HG03342 (cell line): ENCODE measurements around the gene SIX3.

ENCODE experiments used
- ATAC-seq: cut with Tn5 transposase; IDR thresholded peaks from one replicate; pipeline ENCODE4 v1.9.1; 2021; ENCODE audit warnings: mild to moderate bottlenecking, moderate library complexity; ENCODE audit not compliant: unreplicated experiment

The SIX3 gene

DNA sequence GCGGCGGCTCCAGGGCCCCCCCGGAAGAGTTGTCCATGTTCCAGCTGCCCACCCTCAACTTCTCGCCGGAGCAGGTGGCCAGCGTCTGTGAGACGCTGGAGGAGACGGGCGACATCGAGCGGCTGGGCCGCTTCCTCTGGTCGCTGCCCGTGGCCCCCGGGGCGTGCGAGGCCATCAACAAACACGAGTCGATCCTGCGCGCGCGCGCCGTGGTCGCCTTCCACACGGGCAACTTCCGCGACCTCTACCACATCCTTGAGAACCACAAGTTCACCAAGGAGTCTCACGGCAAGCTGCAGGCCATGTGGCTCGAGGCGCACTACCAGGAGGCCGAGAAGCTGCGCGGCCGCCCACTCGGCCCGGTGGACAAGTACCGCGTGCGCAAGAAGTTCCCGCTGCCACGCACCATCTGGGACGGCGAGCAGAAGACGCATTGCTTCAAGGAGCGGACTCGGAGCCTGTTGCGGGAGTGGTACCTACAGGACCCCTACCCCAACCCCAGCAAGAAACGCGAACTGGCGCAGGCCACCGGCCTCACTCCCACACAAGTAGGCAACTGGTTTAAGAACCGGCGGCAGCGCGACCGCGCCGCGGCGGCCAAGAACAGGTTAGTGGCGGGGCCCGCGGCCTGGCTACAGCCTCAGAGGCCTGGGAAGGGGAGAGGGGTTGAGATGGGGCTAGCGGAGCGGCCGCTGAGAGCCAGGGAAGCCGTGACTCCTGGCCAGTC lies 965 bp downstream of the SIX3 start:
- ATAC-seq: no peak

DNA sequence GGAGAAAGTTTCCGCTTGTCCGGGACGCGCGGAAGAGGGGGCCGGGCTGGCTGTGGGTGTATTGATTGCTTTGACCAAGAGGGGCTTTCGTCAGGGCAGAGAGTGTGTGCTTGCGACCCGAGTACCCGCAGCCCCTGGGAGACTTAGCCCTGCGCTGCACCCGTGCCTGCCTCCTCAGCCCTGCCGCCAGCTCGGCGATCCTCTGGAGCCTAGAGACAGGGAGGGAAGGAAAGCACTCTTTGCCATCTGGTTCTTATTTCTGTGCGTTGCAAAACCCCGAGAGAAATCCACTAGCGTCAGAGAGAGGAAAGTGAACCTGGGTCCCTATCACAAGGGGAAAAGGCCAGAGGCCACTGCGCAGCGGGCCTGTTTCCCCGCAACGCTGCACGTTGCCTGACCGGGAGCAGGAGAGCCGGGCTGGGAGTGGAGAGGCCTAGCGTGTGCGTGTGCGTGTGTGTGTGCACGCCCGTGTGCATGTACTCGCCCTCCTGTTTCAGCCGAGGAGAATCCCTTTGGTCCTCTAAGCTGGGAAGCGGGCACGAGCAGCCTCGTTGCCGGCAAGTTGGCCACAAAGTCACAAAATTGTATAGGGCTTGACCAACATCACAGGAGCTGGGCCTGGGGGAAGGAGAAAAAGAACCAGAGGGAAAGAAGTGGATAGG lies 1.7 kb downstream of the SIX3 start:
- ATAC-seq: no peak

DNA sequence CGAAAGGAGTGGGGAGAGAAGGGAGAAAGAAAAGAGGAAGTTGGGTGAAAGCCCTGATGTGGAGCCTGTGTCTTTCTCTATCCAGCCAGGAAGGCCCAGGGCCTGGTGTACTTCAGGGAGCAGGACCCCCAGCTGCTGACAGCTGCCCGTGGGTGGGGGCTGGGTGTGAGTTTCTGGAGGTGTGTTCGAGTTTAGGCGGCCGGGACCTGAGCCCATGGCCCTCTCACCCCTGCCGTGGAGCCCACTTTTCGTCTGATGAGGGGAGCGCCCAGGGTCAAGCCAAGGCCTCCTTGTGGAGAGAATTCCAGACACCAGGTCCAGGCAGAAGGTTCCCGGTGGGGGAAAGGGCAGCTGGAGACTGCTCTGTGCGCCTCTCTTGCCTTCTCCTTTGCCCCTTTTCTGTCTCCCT lies 2.2 kb downstream of the SIX3 start:
- ATAC-seq: no peak

DNA sequence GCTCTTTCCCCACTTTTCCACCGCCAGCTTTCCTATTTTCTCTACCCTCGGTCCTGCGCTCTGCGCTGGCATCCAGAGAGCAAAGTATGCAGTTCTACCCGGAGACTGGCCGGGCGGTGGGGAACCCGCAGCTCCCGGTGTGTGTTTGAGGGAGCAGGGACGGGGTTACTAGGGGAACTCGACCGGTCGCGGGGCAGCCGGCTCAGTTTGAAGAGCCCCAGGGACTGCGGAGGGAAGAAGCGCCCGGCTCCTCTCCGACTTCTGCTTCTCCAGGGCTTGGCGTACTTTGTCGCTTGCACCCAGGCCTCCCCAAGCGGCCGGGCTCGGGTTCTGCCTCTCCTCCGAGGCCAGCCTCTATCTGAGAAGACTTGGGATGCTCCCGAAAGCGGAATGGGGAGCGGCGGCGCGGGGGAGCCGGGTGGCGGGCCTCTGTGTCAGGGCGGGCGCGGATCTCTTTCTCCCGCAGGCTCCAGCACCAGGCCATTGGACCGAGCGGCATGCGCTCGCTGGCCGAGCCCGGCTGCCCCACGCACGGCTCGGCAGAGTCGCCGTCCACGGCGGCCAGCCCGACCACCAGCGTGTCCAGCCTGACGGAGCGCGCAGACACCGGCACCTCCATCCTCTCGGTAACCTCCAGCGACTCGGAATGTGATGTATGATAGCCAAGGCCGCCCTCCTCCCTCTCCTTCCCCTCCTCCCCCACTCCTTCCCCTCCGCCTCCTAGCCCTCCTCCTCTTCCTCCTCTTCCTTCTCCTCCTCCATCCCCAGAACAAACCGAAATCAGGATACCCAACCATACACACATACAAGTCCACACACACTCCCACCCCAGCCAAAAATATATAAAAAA lies 2.8 kb downstream of the SIX3 start:
- ATAC-seq: no peak

DNA sequence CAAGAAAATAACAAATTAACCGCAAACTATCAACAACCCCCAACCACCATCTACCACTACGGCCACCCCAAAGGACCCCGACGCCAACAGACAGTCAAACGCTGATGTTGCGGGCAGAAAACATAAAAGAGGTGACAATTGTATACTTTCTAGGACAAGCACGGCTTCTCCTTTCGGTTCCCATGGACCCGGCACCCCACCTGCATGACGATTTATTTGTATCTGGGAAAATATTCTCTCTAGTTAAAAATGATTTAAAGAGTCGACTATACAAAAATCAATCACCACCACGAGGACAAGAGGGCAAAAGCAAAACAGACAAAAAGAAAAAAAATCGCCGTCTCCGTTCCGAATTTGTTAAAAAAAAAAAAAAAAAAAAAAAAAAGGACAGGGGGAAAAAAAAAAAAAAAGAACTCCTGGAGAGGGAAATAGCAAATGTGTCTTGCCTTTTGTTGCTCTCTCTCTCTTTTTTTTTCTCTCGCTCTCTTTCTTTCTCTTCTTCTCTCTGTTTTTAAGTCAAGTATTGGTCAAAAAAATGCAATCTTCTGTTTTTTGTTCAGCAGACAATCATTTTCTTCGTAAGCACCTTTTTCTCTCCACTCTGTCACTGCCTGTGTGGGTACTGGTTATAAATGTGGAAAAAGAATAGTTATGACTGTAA lies 3.6 kb downstream of the SIX3 start:
- no peak for ATAC-seq

DNA sequence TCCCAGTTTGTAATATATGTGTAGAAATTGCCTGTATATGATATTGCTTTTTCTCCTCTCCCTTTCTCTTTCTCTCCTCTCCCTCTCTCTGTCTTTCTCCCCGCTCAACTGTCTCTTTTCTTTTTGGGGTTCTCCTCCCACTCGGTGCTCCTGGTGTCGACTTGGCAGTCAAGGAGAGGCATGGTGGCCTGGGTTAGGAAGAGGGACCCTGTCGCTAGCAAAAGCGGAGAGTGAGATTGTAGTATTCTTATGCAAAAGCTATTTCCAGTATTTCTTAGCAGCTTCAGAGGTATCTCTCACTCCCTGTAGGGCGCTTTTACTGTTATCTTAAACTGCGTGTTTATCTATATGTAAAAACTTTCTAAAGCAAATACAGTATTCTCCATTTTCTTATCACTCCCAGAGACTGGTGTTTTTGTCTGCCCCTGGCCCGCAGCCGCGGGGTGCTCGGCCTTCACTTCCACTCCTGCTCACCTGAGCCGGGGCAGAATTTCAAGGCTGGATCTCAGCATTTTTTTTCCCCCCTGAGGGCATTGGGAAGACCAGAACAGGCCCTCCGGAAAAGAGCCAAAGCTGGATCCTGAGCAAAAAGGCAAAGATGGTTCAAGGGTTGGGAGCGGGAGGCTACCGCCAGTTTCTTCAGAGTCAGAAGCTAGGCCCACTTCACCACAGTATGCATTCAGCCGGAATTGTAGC lies 4.3 kb downstream of the SIX3 start:
- ATAC-seq: no peak

DNA sequence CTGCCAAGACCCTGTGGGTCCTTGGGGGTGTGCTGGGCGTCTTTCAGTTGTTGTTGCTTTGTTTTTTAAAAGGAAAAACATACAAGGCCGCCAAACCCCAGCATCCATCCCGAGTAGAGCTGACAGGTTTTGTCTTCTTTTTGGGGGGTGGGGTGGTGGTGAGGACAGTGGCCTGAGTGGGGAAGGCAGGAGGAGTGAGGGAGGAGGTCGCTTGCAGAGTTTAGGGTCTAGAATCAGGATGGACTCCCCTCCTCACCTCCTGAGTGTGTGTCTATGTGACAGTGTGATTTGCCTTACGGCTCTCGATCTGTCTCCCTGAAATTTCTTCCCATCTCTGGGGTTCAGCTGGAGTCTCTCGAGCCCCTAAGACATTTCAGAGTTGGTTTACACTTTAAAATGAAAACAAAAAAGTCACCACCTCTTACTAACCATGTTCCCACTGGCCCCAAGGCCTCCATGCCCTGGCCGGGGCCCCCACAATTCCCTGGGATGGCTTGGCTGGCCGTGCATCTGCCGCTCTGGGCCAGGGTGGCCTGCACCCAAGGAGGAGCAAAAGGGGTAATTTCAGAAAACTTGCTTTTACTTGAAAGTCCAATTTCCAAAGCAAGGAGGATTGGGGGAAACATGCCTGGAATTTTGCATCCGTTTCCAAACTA lies 5.0 kb downstream of the SIX3 start:
- no peak for ATAC-seq

DNA sequence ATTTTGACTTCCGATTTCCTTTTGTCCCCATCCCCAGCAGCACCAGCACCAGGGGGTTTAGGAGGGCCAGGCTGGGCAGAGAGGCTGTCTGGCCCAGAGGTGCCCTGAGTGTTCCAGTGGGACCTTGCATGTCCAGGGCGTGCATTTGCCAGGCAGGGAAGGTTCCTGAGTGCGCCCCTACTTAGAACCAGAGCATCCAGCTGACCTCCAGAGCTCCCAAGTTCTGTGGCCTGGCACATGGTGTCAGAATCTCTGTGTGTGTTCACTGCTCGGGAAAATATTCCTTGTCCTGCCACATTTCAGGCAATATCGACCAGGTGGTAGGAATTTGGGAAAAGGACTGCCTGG lies 5.5 kb downstream of the SIX3 start:
- no peak for ATAC-seq

DNA sequence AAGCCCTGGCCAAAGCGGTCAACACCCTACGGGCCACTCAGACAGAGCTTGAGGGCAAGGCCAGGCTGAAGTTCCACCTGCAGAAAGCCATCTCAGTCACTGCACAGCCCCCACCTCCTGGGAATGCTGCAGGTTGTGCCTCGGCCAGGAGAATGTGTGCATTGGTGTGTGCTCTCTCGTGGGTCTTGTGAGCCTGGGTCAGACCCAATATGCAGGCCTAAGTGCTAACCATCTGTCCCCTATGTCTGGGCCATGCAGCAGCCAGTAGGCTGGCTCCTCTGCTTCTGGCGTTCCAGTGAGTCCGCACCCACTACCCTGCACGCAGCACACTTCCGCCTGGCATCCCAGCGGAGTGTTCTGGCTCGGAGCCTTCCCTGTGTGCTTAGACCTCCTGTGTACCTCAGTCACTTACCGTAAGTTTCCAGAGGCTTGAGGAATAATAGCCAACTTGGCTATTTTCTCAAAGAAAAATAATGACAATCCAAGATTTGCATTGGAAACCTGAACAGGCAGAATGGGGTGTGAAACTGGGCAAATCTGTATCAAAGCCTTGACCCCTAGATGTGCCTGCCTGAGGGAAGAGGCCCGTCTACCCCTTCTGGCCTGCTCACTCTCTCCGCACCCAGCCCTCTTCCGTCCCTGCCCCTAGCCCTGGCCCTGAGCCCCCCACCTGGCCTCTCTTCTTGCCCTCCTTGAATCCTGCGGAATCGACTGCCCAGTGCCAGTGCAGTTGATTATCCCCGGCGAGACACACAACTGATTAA lies 7.2 kb downstream of the SIX3 start:
- ATAC-seq: no peak

DNA sequence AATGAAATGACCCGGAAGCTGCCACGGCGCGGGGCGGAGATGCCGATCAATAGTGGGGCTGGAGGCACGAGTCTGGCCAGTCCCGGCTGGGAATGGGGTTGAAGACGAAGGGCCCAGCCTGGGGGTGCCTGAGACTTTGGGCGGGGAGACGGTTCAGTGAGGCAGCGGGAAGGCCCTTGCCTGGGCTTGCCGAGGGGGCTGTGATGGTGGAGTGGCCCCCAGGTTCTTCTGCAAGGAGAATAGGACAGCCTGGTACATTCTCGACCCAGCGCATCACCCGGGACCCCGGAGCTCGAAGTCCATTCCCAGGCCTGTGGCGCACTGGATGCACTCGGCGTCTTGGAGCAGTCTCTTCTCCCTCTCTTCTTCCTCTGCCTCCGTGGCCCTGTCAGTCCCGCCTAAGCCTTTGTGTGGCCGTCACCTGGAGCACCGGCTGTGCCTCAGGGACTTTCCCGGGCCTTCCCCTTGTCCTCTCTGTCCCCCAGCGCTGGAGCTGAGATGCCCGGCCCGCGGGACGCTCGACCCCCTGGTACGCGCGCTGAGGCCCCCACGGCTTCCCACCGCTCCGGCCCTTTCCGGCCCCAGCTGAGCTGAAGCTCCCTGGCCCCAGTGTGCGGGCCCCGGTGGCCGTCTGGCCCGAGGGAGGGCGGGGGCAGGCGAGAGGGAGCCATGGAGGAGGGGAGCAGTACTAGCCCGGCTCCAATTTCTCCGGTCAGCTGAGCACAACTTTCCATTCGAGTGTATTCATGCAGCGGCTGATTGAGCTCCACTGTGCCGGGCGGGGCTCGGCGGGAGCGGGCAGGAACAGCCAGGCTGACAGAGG lies 8.0 kb downstream of the SIX3 start:
- no peak for ATAC-seq

DNA sequence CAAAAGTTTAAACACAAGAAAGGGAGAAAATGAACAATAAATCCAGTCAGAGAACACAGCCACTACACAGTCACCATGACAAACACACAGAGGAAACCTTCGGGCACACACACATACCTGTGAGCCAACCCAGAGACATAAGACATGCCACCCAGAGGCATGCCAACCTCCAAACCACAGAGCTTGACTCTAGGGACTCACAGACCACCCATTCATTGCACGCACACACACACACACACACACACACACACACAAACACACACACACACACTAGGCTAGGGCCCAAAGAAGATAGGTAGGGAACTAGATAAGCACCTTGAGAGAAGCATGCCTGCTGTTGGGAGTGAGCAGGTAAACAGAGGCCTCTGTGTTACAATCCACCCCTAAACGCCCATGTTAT lies 9.1 kb downstream of the SIX3 start:
- ATAC-seq: no peak

DNA sequence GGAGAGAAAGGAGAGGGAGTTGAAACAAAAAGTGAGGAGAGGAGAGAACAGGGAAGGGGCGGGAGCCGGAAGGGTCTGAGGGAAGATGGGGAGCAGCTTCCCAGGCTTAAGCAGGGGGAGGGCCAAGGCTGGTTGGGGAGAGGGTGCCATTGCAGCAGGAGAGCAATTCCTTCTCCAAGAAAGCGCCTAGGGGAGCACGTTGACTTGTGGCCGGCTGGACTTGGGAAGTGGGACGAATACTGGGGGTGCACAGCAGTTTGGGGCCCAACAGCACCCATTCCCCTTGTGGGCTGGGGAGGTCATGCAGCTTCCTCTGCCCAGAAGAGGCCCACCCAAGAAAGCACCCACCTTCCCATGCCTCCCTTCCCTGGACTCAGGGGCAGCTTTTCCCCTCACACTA lies 9.6 kb downstream of the SIX3 start:
- ATAC-seq: no peak

DNA sequence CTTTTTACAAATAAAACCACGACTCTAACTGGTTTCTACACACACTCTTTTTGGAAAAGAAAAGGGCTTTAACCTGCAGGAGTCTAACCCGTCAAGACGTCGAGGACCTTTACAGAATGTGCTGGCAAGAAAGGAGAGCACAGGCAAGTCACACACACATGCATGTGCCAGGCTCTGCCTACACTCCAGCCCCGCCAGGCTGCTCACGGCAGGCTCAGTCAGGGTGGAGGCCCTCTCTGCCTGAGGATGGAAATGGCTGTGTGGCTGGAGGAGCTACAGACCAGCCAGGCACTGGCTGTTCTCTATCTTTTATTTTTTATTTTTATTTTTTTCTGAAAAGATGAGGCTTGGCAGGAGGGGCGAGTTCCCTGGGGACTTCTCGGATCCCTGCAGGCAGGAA lies 10.2 kb downstream of the SIX3 start:
- ATAC-seq: no peak

DNA sequence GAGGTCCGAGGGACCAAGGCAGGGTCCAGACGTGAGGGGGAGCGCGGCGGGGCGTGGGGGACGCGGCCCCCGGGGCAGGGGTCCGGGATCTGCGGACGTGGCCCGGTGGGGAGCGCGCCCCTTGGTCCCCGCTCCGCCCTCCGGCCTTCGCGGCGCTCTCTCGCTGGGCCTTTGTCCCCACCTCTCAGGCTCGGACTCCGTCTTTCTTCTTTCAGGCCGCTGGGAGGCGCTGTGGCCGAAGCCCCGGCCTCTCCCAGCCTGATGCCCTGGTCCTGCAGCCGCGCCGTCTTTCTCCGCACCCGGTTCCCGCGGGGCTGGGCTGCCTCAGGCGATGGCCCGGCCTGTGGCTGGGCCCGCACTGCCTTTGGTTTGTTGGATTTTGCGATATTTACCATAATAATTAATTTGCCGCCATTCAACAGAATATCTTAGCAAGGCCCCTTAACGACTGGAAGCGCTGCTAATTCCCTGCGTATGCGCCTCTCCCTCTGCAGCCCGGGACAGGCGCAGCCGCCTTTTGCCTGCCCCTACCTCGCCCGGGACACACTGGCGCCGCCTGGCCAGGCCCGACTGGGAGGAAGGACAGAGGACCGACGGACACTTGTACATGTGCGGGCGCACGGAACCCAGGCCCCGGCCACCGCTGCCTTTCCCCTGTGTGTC lies 10.8 kb downstream of the SIX3 start:
- peak; percentile 60 for ATAC-seq

DNA sequence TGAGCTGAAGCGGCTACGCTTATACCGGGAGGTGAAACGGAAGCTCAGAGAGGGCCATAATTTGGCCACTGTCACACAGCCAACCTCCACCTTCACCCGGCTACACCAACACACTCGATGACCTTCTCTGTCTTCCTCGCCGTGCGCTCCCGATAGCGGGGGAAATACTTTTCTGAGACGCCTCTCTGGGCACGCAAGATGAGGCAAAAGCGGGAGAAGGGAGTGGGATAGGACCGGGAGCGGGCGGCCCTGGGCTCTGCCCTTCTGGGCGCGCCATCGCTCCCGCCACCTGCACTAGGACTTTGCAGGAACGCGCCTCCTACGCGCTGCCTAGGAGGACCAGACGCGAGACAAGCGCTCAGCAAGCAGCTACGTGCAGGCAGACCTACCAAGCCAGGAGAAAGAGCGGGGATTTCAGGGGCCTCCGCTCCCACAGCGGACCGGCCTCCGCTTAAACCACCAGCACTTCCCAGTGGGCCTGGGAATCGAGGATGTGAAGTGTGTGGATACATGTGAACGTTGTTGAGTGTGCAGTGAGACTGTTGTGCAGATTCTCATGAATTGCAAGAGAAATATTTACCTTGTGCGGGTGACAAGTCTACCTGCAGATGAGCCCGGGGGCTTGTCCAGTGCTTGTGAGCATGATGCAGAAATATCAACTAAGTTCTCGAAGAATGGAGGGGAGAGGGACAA lies 11.4 kb downstream of the SIX3 start:
- ATAC-seq: no peak

DNA sequence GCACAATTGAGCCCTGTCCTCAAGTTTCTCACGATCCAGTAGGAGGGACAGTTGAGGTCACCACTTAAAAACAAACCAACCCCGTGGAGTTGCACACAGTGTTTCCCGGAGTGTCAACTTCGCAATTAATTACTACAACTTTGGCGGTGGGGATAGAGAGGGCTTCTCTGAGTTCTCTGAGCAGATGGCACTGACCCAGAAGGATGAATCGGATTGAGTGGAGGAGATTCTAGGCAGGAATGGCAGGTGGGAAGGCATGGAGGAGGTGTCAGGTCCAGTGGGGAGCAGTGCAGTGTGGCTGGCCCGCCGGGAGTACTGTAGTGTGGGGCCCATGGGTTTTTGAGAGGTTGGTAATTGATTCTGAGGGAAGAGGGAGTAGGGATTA lies 12.0 kb downstream of the SIX3 start:
- ATAC-seq: no peak

DNA sequence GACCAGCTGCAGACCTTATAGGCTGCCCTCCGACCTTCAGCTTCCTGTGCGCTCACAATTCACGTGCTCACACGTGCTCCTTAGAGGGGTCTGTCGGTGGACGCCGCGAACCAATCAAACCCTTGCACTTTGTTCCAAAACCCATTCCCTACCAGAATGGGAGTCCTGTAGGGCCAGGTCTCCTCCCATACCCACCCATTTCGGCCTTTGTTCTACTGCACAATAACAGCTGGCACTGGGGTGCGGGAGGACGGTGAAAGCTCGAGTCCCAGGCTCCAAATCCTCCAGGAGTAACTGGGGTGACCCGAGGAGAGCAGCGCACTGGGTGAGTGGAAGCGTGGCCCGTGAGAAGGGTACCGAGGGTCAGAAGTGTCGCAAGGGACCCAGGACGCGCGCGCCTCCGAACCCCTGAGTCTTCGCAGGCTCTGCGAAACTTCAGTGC lies 13.0 kb downstream of the SIX3 start:
- no peak for ATAC-seq
